NB4 (cell line): ENCODE data around the gene OSBPL10.

Experiments used
- POLR2A ChIP-seq: IDR thresholded peaks from 2 replicates; pipeline ENCODE4 v1.6.1; 2011; ENCODE audit warnings: mild to moderate bottlenecking; ENCODE audit not compliant: insufficient read length; ENCODE audit errors: extremely low read depth
- TF ChIP-seq, protein P1 (sequence below): IDR thresholded peaks from one replicate; pipeline ENCODE4 v1.5.1; 2012; ENCODE audit warnings: low read depth, low read length

DNA sequence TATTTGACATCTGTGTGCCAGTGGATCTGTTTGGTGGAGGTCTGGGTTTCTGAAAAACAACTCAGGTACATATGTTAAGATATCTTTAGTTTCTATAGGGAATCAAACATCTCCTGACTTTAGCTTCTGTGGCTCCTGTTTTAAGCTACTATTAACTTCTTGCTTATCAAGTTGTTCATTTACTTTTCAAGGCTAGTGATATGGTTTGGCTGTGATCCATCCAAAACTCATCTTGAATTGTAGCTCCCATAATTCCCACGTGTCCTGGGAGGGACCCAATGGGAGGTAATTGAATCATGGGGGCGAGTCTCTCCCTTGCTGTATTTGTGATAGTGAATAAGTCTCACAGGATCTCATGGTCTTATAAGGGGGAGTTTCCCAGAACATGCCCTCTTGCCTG, 41.9 kb upstream of the OSBPL10 start:
- TF ChIP-seq POLR2A: no peak
- TF ChIP-seq, protein P1, sequence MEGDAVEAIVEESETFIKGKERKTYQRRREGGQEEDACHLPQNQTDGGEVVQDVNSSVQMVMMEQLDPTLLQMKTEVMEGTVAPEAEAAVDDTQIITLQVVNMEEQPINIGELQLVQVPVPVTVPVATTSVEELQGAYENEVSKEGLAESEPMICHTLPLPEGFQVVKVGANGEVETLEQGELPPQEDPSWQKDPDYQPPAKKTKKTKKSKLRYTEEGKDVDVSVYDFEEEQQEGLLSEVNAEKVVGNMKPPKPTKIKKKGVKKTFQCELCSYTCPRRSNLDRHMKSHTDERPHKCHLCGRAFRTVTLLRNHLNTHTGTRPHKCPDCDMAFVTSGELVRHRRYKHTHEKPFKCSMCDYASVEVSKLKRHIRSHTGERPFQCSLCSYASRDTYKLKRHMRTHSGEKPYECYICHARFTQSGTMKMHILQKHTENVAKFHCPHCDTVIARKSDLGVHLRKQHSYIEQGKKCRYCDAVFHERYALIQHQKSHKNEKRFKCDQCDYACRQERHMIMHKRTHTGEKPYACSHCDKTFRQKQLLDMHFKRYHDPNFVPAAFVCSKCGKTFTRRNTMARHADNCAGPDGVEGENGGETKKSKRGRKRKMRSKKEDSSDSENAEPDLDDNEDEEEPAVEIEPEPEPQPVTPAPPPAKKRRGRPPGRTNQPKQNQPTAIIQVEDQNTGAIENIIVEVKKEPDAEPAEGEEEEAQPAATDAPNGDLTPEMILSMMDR: no peak
